ENCODE data around the gene ANO6. TPM values are rescaled to one million over a fixed set of nuclear protein-coding genes. Genes with fewer than 3 reads are reported as not detected.

Gene ANO6
- total RNA-seq, 1 donor from 2014 or later: 69.9 TPM

- no peaks in the 10 kb centered on the region for H3K36me3 ChIP-seq (ENCODE audit: control insufficient read depth, insufficient read depth, low read length)
- no peaks in the 10 kb centered on the region for H3K27me3 ChIP-seq (ENCODE audit: control insufficient read depth, insufficient read depth, low read length)
- no peak for TF ChIP-seq CTCF (IDR thresholded peaks at IDR 0.05; ENCODE audit: insufficient read depth, low read length, poor library complexity, severe bottlenecking)
- DNase-seq (ENCODE audit: low read depth): no peak
- no peak overlapping the region for H3K4me3 ChIP-seq (ENCODE audit: low read depth, low read length)
These were observed 64.3 kb downstream of the ANO6 start for GRCh38 chr12:45279931-45280830.

GRCh38 chr12:45281994-45282393 lies 66.1 kb downstream of the ANO6 start:
- no peaks in the 10 kb centered on the region for H3K27me3 ChIP-seq (ENCODE audit: control insufficient read depth, insufficient read depth, low read length)
- no peak for TF ChIP-seq CTCF (IDR thresholded peaks at IDR 0.05; ENCODE audit: insufficient read depth, low read length, poor library complexity, severe bottlenecking)
- no peaks in the 10 kb centered on the region for H3K36me3 ChIP-seq (ENCODE audit: control insufficient read depth, insufficient read depth, low read length)
- no peak for DNase-seq (ENCODE audit: low read depth)
- H3K4me3 ChIP-seq (ENCODE audit: low read depth, low read length): no peak overlapping the region

GRCh38 chr12:45282411-45282810 lies 66.5 kb downstream of the ANO6 start:
- H3K36me3 ChIP-seq (ENCODE audit: control insufficient read depth, insufficient read depth, low read length): no peaks in the 10 kb centered on the region
- no peak for TF ChIP-seq CTCF (IDR thresholded peaks at IDR 0.05; ENCODE audit: insufficient read depth, low read length, poor library complexity, severe bottlenecking)
- no peak for DNase-seq (ENCODE audit: low read depth)

GRCh38 chr12:45284096-45284901 lies 68.4 kb downstream of the ANO6 start:
- DNase-seq (ENCODE audit: low read depth): no peak
- H3K27me3 ChIP-seq (ENCODE audit: control insufficient read depth, insufficient read depth, low read length): no peaks in the 10 kb centered on the region
- H3K36me3 ChIP-seq (ENCODE audit: control insufficient read depth, insufficient read depth, low read length): no peaks in the 10 kb centered on the region
- TF ChIP-seq CTCF (IDR thresholded peaks at IDR 0.05; ENCODE audit: insufficient read depth, low read length, poor library complexity, severe bottlenecking): no peak
- H3K4me3 ChIP-seq (ENCODE audit: low read depth, low read length): no peak overlapping the region

More at GRCh38 chr12:45282411-45282810, 66.5 kb downstream of the ANO6 start:
- H3K4me3 ChIP-seq (ENCODE audit: low read depth, low read length): no peak overlapping the region
- H3K27me3 ChIP-seq (ENCODE audit: control insufficient read depth, insufficient read depth, low read length): no peaks in the 10 kb centered on the region

GRCh38 chr12:45285717-45286116 lies 69.8 kb downstream of the ANO6 start:
- Histone ChIP-seq H3K4me3 (ENCODE audit: low read depth, low read length) (no peak overlapping the region), H3K27me3 (ENCODE audit: control insufficient read depth, insufficient read depth, low read length) (no peaks in the 10 kb centered on the region), H3K36me3 (ENCODE audit: control insufficient read depth, insufficient read depth, low read length) (no peaks in the 10 kb centered on the region)
- TF ChIP-seq CTCF (IDR thresholded peaks at IDR 0.05; ENCODE audit: insufficient read depth, low read length, poor library complexity, severe bottlenecking): no peak
- no peak for DNase-seq (ENCODE audit: low read depth)
